Testis (tissue), 2 donors: ENCODE measurements around the gene NR4A1.

Experiments
- CTCF ChIP-seq, 3 experiments: fragments of 450-650 bp in 2 of 3; fragments of 200-600 bp in 1 of 3; sonication (generic) in 1 of 3; IDR thresholded peaks; one replicate each; pipeline ENCODE4 v1.5.1; 2016 to 2019; ENCODE audit warnings: antibody characterized with exemption in 3 of 3, mild to moderate bottlenecking in 2 of 3, moderate library complexity in 1 of 3
- POLR2A ChIP-seq: fragments of 450-650 bp; IDR thresholded peaks from one replicate; pipeline ENCODE4 v1.6.1; 2017; ENCODE audit warnings: antibody characterized with exemption, mild to moderate bottlenecking, moderate library complexity

- no peak for TF ChIP-seq CTCF (IDR thresholded peaks at IDR 0.05)
- TF ChIP-seq POLR2A = no peak
Measured at GRCh38 chr12:52058631-52059361, 7.6 kb downstream of the NR4A1 start.
